ENCODE data around the gene SUMO4. TPM values are rescaled to one million over a fixed set of nuclear protein-coding genes. Genes with fewer than 3 reads are reported as not detected.

SUMO4 gene
- total and polyA plus RNA-seq, 2 donors (not counting 1 experiment from before 2014, with no cell fraction given): 0.18 to 11.5 TPM

GRCh38 chr6:149425224-149425623, 25.2 kb downstream of the SUMO4 start:
- DNase-seq (no peak), ATAC-seq (ENCODE audit: low read depth) (no peak)
- POLR2A ChIA-PET: no interaction called here
- H3K27me3 Mint-ChIP-seq: peaks cover 3% of the 10 kb centered on the region
- H3K27ac Mint-ChIP-seq: no peak overlapping the region
- no peaks in the 10 kb centered on the region for H3K79me2 ChIP-seq (ENCODE audit: control insufficient read depth, insufficient read depth, low read length)
- no peaks in the 10 kb centered on the region for H3K27me3 ChIP-seq (replicated peaks in 1 of 4; ENCODE audit: control extremely low read depth in 1 of 4, control insufficient read depth in 3 of 4, insufficient read depth in 4 of 4, low read length in 3 of 4)
- no peak overlapping the region for H3K4me2 ChIP-seq (replicated peaks; ENCODE audit: low read depth, low read length, poor library complexity, severe bottlenecking)
- no peak for TF ChIP-seq EZH2 (IDR thresholded peaks at IDR 0.05; ENCODE audit: borderline replicate concordance, insufficient read depth, low read depth, low read length, poor library complexity, severe bottlenecking)
- TF ChIP-seq, protein P1, sequence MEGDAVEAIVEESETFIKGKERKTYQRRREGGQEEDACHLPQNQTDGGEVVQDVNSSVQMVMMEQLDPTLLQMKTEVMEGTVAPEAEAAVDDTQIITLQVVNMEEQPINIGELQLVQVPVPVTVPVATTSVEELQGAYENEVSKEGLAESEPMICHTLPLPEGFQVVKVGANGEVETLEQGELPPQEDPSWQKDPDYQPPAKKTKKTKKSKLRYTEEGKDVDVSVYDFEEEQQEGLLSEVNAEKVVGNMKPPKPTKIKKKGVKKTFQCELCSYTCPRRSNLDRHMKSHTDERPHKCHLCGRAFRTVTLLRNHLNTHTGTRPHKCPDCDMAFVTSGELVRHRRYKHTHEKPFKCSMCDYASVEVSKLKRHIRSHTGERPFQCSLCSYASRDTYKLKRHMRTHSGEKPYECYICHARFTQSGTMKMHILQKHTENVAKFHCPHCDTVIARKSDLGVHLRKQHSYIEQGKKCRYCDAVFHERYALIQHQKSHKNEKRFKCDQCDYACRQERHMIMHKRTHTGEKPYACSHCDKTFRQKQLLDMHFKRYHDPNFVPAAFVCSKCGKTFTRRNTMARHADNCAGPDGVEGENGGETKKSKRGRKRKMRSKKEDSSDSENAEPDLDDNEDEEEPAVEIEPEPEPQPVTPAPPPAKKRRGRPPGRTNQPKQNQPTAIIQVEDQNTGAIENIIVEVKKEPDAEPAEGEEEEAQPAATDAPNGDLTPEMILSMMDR (IDR thresholded peaks at IDR 0.05): no peak
- H2AFZ ChIP-seq (ENCODE audit: insufficient read depth, low read depth, low read length, poor library complexity, severe bottlenecking): no peak overlapping the region
- no peaks in the 10 kb centered on the region for H3K4me1 ChIP-seq (ENCODE audit: control insufficient read depth in 2 of 2, insufficient read depth in 2 of 2, low read length in 2 of 2)
- H3K4me1 Mint-ChIP-seq: no peaks in the 10 kb centered on the region
- no peak overlapping the region for H3K9ac ChIP-seq (ENCODE audit: low read length)
- no peaks in the 10 kb centered on the region for H3K36me3 ChIP-seq (replicated peaks in 1 of 2; ENCODE audit: control extremely low read depth in 1 of 2, control insufficient read depth in 1 of 2, extremely low read depth in 1 of 2, insufficient read depth in 2 of 2, low read length in 1 of 2)
- no peaks in the 10 kb centered on the region for H3K9me3 ChIP-seq (ENCODE audit: control extremely low read depth in 1 of 3, control insufficient read depth in 2 of 3, insufficient read depth in 1 of 3, low read length in 2 of 3)
- H3K4me3 Mint-ChIP-seq: no peak overlapping the region
- no peak overlapping the region for H3K27ac ChIP-seq (ENCODE audit: low read length in 2 of 2)
- intact Hi-C loops (cut with micrococcal nuclease): no loop called here
- no peaks in the 10 kb centered on the region for H3K9me3 Mint-ChIP-seq (ENCODE audit: insufficient read depth)
- H3K4me3 ChIP-seq (ENCODE audit: control extremely low read depth in 1 of 5, extremely low read depth in 1 of 5, insufficient read depth in 1 of 5, low read depth in 2 of 5, low read length in 4 of 5): no peak overlapping the region
- WGBS (ENCODE audit: insufficient coverage): 88% methylated on average over 8 of the region's 8 CpGs
- CTCF ChIA-PET: interaction anchor here (0.8 to 2.5 kb wide), 2 partner anchors 93 to 235 kb away, joined by 3 to 8 read pairs; no protein-coding TSS in a partner anchor
- H4K20me1 ChIP-seq (ENCODE audit: control insufficient read depth, insufficient read depth, low read length, poor library complexity, severe bottlenecking): no peaks in the 10 kb centered on the region

GRCh38 chr6:149425754-149426153, 25.7 kb downstream of the SUMO4 start:
- Histone ChIP-seq H3K36me3 (replicated peaks in 1 of 2; ENCODE audit: control extremely low read depth in 1 of 2, control insufficient read depth in 1 of 2, extremely low read depth in 1 of 2, insufficient read depth in 2 of 2, low read length in 1 of 2) (no peaks in the 10 kb centered on the region), H4K20me1 (ENCODE audit: control insufficient read depth, insufficient read depth, low read length, poor library complexity, severe bottlenecking) (no peaks in the 10 kb centered on the region), H3K4me2 (replicated peaks; ENCODE audit: low read depth, low read length, poor library complexity, severe bottlenecking) (no peak overlapping the region), H3K4me3 (ENCODE audit: control extremely low read depth in 1 of 5, extremely low read depth in 1 of 5, insufficient read depth in 1 of 5, low read depth in 2 of 5, low read length in 4 of 5) (no peak overlapping the region), H3K9ac (ENCODE audit: low read length) (no peak overlapping the region), H3K27ac (ENCODE audit: low read length in 2 of 2) (no peak overlapping the region), H3K27me3 (replicated peaks in 1 of 4; ENCODE audit: control extremely low read depth in 1 of 4, control insufficient read depth in 3 of 4, insufficient read depth in 4 of 4, low read length in 3 of 4) (no peaks in the 10 kb centered on the region), H3K4me1 (ENCODE audit: control insufficient read depth in 2 of 2, insufficient read depth in 2 of 2, low read length in 2 of 2) (no peaks in the 10 kb centered on the region), H3K9me3 (ENCODE audit: control extremely low read depth in 1 of 3, control insufficient read depth in 2 of 3, insufficient read depth in 1 of 3, low read length in 2 of 3) (no peaks in the 10 kb centered on the region), H3K79me2 (ENCODE audit: control insufficient read depth, insufficient read depth, low read length) (no peaks in the 10 kb centered on the region), H2AFZ (ENCODE audit: insufficient read depth, low read depth, low read length, poor library complexity, severe bottlenecking) (no peak overlapping the region)
- POLR2A ChIA-PET: no interaction called here
- ATAC-seq (ENCODE audit: low read depth) (no peak), DNase-seq (no peak)
- intact Hi-C loops (cut with micrococcal nuclease): no loop called here
- Mint-ChIP-seq H3K27ac (no peak overlapping the region), H3K4me3 (no peak overlapping the region), H3K27me3 (peaks cover 3% of the 10 kb centered on the region), H3K9me3 (ENCODE audit: insufficient read depth) (no peaks in the 10 kb centered on the region), H3K4me1 (no peaks in the 10 kb centered on the region)
- CTCF ChIA-PET: interaction anchor here (0.8 to 2.5 kb wide), 3 partner anchors 93 to 341 kb away, joined by 3 to 8 read pairs (median 3); no protein-coding TSS in a partner anchor
- TF ChIP-seq EZH2 (IDR thresholded peaks at IDR 0.05; ENCODE audit: borderline replicate concordance, insufficient read depth, low read depth, low read length, poor library complexity, severe bottlenecking): no peak
- WGBS (ENCODE audit: insufficient coverage): 96% methylated on average over 5 of the region's 5 CpGs
